NCI-H2081 (cell line): ENCODE measurements around the gene METAP1.
"Not testable (repeated sequence)": the region's sequence is repeated elsewhere in the genome, so short reads cannot be mapped to it uniquely, and the experiment has no call there.

Experiments used
- DNase-seq, 2 experiments: peaks; one replicate each; lab custom pipeline; 2025; lab: John Stamatoyannopoulos, UW

METAP1 gene

GRCh38 chr4:99099814-99100213 lies 104.3 kb downstream of the METAP1 start:
- not testable (repeated sequence) for DNase-seq

GRCh38 chr4:99100876-99101275 lies 105.4 kb downstream of the METAP1 start:
- DNase-seq = no peak

- no peak for DNase-seq
These were observed 107.1 kb downstream of the METAP1 start for GRCh38 chr4:99102634-99103033.

GRCh38 chr4:99103166-99103565 lies 107.6 kb downstream of the METAP1 start:
- DNase-seq = no peak

GRCh38 chr4:99104153-99104552 lies 108.6 kb downstream of the METAP1 start:
- no peak for DNase-seq

- DNase-seq = not testable (repeated sequence)
These were observed 113.8 kb downstream of the METAP1 start for GRCh38 chr4:99109286-99109685.
